Measurements from ENCODE around the gene ECEL1.

Gene ECEL1

DNA sequence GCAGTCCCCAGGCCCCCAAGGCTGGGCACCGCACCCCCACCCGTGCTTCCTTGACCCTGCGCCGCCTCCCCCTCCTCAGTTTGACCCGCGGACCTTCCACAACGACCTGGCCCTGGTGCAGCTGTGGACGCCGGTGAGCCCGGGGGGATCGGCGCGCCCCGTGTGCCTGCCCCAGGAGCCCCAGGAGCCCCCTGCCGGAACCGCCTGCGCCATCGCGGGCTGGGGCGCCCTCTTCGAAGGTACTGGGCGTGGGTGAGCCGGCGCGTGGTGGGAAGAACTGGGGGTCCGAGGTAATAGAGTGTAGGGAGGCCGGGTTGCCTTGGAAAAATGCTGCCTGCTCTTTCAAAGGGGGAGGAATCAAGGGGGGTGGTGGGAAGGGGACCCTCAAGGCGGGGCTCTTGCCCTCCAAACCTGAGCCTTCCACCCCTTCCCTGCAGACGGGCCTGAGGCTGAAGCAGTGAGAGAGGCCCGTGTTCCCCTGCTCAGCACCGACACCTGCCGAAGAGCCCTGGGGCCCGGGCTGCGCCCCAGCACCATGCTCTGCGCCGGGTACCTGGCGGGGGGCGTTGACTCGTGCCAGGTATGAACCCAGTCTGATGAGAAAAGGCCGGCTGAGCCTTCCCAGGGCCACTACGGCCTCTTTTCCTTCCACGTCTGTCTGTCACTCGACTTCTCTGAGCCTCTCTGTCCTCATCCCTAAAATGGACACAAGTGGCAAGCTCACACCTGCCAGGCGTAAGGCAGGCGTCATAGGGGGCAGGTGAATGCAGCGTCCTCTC, 35.2 kb upstream of the ECEL1 start:
- DNase-seq (ENCODE audit: low read depth in 2 of 2): no peak

DNA sequence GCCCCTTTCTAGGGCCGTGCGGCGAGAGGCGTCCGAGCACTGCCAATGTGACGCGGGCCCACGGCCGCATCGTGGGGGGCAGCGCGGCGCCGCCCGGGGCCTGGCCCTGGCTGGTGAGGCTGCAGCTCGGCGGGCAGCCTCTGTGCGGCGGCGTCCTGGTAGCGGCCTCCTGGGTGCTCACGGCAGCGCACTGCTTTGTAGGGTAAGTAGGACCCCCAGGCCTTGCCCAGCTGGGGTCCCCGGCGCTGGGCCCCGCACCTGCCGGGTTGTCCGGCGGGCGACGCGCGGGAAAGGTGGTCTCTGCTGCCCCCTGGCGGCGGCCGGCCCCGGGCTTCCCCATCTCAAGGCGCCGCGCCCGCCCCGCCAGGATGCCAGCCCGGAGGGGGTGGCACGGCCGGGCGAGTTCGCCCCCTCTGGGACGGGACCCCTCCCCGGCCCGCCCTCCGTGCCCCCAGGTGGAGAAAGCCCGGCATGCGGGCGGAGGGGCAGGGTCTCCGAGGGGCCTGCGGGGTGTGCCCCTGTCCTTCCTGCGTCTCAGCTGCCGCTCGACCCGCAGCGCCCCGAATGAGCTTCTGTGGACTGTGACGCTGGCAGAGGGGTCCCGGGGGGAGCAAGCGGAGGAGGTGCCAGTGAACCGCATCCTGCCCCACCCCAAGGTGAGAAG, 34.5 kb upstream of the ECEL1 start:
- peak; percentile 46 to 48 for DNase-seq (ENCODE audit: low read depth in 2 of 2)

- DNase-seq (ENCODE audit: low read depth in 2 of 2): no peak
Measured at GRCh38 chr2:232521098-232521497, 33.5 kb upstream of the ECEL1 start.

GRCh38 chr2:232520489-232520888, 32.9 kb upstream of the ECEL1 start:
- DNase-seq (ENCODE audit: low read depth in 2 of 2): no peak

GRCh38 chr2:232519581-232520438, 32.2 kb upstream of the ECEL1 start, which contains the start of gene PRSS56:
Gene PRSS56, plus strand, starts transcription at chr2:232520388. Its CDS starts 211 bp downstream, at chr2:232520599.
- no peak for DNase-seq (ENCODE audit: low read depth in 2 of 2)

- DNase-seq (ENCODE audit: low read depth in 2 of 2): no peak
Measured at GRCh38 chr2:232518844-232519243, 31.2 kb upstream of the ECEL1 start.

- DNase-seq (ENCODE audit: low read depth in 2 of 2): no peak
Measured at GRCh38 chr2:232516551-232516950, 28.9 kb upstream of the ECEL1 start.

DNA sequence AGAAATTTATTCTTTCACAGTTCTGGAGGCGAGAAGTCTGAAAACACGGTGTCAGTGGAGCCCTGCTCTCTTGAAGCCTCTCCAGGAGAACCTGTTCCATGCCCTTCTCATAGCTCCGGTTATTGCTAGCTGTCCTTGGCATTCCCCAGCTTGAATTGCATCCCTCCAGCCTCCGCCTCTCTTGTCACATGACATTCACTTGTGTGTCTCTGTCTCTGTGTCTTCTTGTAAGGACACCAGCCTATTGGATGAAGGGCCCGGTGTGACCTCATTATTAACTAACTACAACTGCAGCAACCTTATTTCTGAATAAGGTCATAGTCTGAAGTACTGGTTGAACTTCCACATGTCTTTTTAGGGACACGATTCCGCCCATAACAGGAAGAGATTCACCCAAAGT, 28.0 kb upstream of the ECEL1 start:
- DNase-seq (ENCODE audit: low read depth in 2 of 2): no peak

GRCh38 chr2:232513353-232513752, 25.7 kb upstream of the ECEL1 start:
- no peak for DNase-seq (ENCODE audit: low read depth in 2 of 2)

GRCh38 chr2:232512602-232513001, 25.0 kb upstream of the ECEL1 start:
- DNase-seq (ENCODE audit: low read depth in 2 of 2): no peak

- no peak for DNase-seq (ENCODE audit: low read depth in 2 of 2)
Measured at GRCh38 chr2:232511336-232511890, 23.8 kb upstream of the ECEL1 start.

GRCh38 chr2:232508251-232508650, 20.6 kb upstream of the ECEL1 start:
- no peak for DNase-seq (ENCODE audit: low read depth in 2 of 2)

DNA sequence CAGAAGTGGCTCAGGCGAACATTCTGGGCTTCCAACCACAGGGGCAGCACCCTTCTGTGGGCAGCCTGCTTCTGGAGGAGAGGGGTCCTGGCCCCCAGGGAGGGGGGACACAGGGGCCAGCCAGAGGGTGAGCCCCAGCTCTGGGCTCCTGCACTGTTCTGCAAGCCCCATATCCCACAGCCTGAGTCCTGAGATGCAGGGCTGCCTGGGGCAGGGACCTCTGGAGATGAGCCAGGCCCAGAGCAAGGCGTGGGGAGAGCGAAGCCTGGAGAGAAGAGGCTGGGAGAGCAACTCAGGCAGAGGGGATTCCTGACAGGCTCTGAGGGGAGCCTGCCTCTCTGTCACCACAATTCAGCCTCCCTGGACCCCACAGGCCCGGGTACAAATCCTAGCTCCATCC, 19.1 kb upstream of the ECEL1 start:
- no peak for DNase-seq (ENCODE audit: low read depth in 2 of 2)

- no peak for DNase-seq (ENCODE audit: low read depth in 2 of 2)
Measured at GRCh38 chr2:232505856-232506255, 18.2 kb upstream of the ECEL1 start.

GRCh38 chr2:232504438-232504837, 16.8 kb upstream of the ECEL1 start:
- no peak for DNase-seq (ENCODE audit: low read depth in 2 of 2)

DNA sequence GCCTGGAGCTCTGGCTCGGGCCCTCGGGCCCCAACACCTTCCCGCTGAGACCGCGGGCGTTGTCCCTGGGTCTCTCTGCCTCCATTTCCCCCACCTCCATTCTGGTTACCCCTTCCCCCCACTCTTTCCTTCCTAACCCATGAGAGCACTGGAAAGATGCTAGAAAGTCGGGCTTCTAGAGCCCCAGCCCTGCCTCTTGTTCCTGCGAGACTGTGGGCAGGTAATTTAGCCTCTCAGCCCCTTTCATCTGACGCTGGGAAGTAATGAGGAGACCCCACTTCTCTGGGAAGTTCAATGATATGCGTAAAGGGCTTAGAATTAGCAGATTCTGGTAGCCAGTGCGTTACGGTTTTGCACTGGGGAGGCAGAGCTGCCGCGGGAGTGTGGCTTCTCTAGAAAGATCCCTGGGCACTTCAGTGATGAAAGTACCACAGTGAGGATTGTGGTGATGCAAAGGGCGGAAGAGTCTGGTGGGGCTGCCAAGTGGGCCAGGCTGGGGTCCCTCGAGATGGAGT, 16.2 kb upstream of the ECEL1 start:
- DNase-seq (ENCODE audit: low read depth in 2 of 2): no peak

- DNase-seq (ENCODE audit: low read depth in 2 of 2): no peak
Measured at GRCh38 chr2:232502911-232503808, 15.5 kb upstream of the ECEL1 start.

GRCh38 chr2:232502511-232502910, 14.9 kb upstream of the ECEL1 start:
- DNase-seq (ENCODE audit: low read depth in 2 of 2): no peak

- no peak for DNase-seq (ENCODE audit: low read depth in 2 of 2)
Measured at GRCh38 chr2:232501794-232502390, 14.3 kb upstream of the ECEL1 start.

GRCh38 chr2:232501331-232501771, 13.7 kb upstream of the ECEL1 start:
- no peak for DNase-seq (ENCODE audit: low read depth in 2 of 2)

Measured in stimulated activated CD8-positive, alpha-beta memory T cell treated with anti-CD3 and anti-CD28 coated beads, Interleukin-2, amount 100 ng/mL, for 1 hour (primary cell).